Mesangial cell (primary cell): ENCODE results near the gene CDC14B. TPM values are rescaled to one million over a fixed set of nuclear protein-coding genes. Genes with fewer than 3 reads are reported as not detected.

Experiments used
- total RNA-seq: library from RNA; depleted of rRNA; stranded (reverse); fragments of >200 nt; gene quantifications from 2 replicates; pipeline ENCODE4 v1.2.3, GENCODE V29; 2015

The CDC14B gene
- total RNA-seq, result 12.1 and 16.1 TPM in 2 replicates

DNA sequence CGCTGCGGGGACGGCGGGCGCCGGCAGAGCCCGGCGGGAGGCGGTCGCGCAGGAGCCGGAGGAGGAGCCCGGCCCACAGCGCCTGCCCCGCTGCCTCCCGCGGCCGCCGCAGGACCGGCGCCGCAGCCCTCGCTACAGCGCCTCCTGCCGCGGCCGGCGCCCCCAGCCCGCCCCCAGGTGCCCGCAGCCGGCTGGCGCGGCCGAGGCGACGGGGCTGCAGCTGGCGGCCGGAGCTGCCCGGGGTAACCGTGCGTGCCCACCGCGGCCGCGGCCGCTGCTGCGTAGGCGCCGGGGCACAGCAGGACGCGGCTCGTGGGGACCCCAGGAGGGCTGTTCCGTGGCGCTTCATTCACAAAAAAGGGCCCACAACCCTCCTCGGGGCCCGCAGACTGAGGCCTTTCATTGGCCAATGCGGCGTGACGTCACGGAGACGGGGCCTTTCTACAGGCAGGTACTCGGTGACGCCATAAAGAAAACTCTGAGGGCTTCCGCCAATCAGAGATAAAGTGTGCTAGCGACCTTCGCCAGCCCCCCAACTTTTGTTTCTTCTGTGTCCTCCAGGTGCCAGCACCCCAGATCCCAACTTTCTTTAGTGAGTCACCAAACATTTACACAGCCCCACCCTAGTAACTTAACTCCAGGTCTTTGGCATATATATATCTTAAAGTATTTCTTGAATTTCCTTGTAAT lies at the start of gene CDC14B:
TSS of gene CDC14B (minus strand) at position 353 of the 690 bp plus-strand sequence. CDS start 465 bp downstream, outside the sequence.

DNA sequence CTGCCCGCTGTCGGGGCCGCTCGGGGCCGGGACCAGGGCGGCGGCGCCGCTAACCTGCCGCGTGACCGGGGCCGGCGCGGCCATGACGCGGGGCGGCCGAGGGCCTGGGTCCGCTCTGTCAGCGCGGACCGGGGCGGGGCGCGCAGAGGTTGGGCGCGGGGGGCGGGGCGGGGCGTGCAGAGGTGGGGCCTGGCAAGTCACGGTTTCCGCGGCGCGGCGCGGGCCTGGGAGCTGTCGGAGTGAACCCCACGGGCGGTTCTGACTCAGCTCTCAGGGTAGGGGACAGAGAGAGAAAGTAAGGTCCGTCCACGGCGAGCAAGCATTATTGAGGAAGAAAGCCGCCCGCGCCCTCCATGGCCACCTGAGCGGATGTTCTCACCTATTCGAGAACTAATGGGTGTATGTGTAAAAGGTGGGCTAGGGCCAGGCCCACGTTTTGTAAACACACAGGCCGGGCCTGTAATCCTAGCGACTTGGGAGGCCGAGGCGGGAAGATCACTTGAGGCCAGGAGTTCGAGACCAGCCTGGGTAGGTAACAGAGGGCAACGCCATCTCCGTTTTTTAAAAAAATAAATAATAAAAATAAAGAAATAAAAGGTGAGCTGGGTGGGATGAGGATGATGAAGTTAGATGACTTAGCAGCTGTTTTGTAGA lies 35.7 kb upstream of the CDC14B start, which contains the start of gene PRXL2C:
TSS of gene PRXL2C (minus strand) at position 120 of the 654 bp plus-strand sequence. CDS start at position 84, 36 bp downstream.

Other genes with a start within 250 kb of the CDC14B start
- 31.6 and 39.4 TPM in 2 replicates for gene SLC35D2, start 236.1 kb downstream of the CDC14B start, total RNA-seq
- 1.3 and 6.5 TPM in 2 replicates for gene ZNF367, start 201.5 kb downstream of the CDC14B start, total RNA-seq
- 12.9 and 22.3 TPM in 2 replicates for gene HABP4, start 169.7 kb downstream of the CDC14B start, total RNA-seq
- gene PRXL2C, start 35.5 kb upstream of the CDC14B start, total RNA-seq, result 9.8 and 10.6 TPM in 2 replicates
- 4.4 and 7.1 TPM in 2 replicates for gene ZNF510, start 158.2 kb upstream of the CDC14B start, total RNA-seq
- 1.3 and 3.2 TPM in 2 replicates for gene ZNF782, start 234.7 kb upstream of the CDC14B start, total RNA-seq